HS-27A (cell line): ENCODE data around the gene KXD1.

Experiments
- DNase-seq: peaks from one replicate; pipeline ENCODE4 v3.0.0-alpha.2; 2012; ENCODE audit warnings: low read depth, missing footprints

The KXD1 gene

GRCh38 chr19:18616023-18616422 lies 58.4 kb downstream of the KXD1 start:
- no peak for DNase-seq

GRCh38 chr19:18617562-18617961 lies 59.9 kb downstream of the KXD1 start:
- no peak for DNase-seq

- DNase-seq, result no peak
Observed at GRCh38 chr19:18618236-18618635, 60.6 kb downstream of the KXD1 start.
